MCF 10A (cell line): Measurements from ENCODE around the gene NDOR1. TPM values are rescaled to one million over a fixed set of nuclear protein-coding genes. Genes with fewer than 3 reads are reported as not detected.

ENCODE experiments used
- BruUV-seq: library from RNA; stranded (reverse); fragments of 400-500 nt; replicated peaks from 2 replicates; lab custom pipeline; 2021; lab: Mats Ljungman, UMichigan
- CTCF ChIA-PET: fragments of 300-600 bp; sonication (Branson Sonifier 250); formaldehyde crosslinking; extraction: SDS; loops from one replicate; lab custom pipeline; 2021; ENCODE audit warnings: antibody characterized with exemption, inconsistent platforms; lab: Yijun Ruan, JAX
- POLR2A ChIA-PET: fragments of 300-600, 350-650 bp; sonication (Branson Sonifier 250); formaldehyde crosslinking; extraction: SDS; loops from one replicate; lab custom pipeline; 2020; ENCODE audit warnings: antibody characterized with exemption, inconsistent platforms; lab: Yijun Ruan, JAX
- DNase-seq: peaks from one replicate; pipeline ENCODE4 v3.0.0-alpha.2; 2018; ENCODE audit not compliant: unreplicated experiment
- H3K27ac Mint-ChIP-seq: one replicate; pipeline ENCODE4 v1.8.0; 2022; ENCODE audit warnings: mild to moderate bottlenecking, low read depth, mixed read lengths; ENCODE audit not compliant: unreplicated experiment
- H3K27me3 Mint-ChIP-seq: one replicate; pipeline ENCODE4 v1.8.0; 2022; ENCODE audit warnings: mixed read lengths; ENCODE audit not compliant: insufficient read depth, unreplicated experiment
- H3K36me3 Mint-ChIP-seq: one replicate; pipeline ENCODE4 v1.8.0; 2022; ENCODE audit warnings: mild to moderate bottlenecking, moderate library complexity, mixed read lengths; ENCODE audit not compliant: insufficient read depth, unreplicated experiment
- H3K4me1 Mint-ChIP-seq: one replicate; pipeline ENCODE4 v1.8.0; 2022; ENCODE audit warnings: mixed read lengths; ENCODE audit not compliant: insufficient read depth, unreplicated experiment
- H3K4me3 Mint-ChIP-seq: one replicate; pipeline ENCODE4 v1.8.0; 2022; ENCODE audit warnings: mild to moderate bottlenecking, moderate library complexity, mixed read lengths; ENCODE audit not compliant: unreplicated experiment
- H3K9me3 Mint-ChIP-seq: one replicate; pipeline ENCODE4 v1.8.0; 2022; ENCODE audit warnings: mixed read lengths; ENCODE audit not compliant: unreplicated experiment
- CTCF ChIP-seq: fragments of 200-600 bp; IDR thresholded peaks from one replicate; pipeline ENCODE4 v1.8.0; 2022; ENCODE audit warnings: antibody characterized with exemption, mild to moderate bottlenecking; ENCODE audit not compliant: unreplicated experiment
- intact Hi-C: fragments of 100-400 bp; cut with micrococcal nuclease; formaldehyde crosslinking; loops from 2 replicates; pipeline ENCODE4 v1.14.1; 2022
- total RNA-seq: library from RNA; stranded (reverse); gene quantifications from 2 replicates; pipeline ENCODE4 v1.2.3, GENCODE V29; 2022

Gene NDOR1
- total RNA-seq, 1 experiment from 2014 or later: 18.0 TPM

- TF ChIP-seq CTCF: no peak
- Mint-ChIP-seq H3K4me1 (peaks cover 5% of the 10 kb centered on the region), H3K27ac (no peak overlapping the region), H3K36me3 (peaks cover 12% of the 10 kb centered on the region), H3K9me3 (no peaks in the 10 kb centered on the region), H3K27me3 (no peaks in the 10 kb centered on the region), H3K4me3 (no peak overlapping the region)
- CTCF ChIA-PET: interaction anchor here (0.9 to 1.0 kb wide), 2 partner anchors 18 to 23 kb away, joined by 3 to 4 read pairs; no protein-coding TSS in a partner anchor
- no peak for DNase-seq
- intact Hi-C loops: no loop called here
- POLR2A ChIA-PET: interaction anchor here (1.7 to 1.9 kb wide), 3 partner anchors 10 to 30 kb away, joined by 5 to 7 read pairs (median 5); partner anchors contain the start of genes NDOR1, SSNA1 and TMEM203
- BruUV-seq: no TSS peak
Measured at GRCh38 chr9:137218754-137219271, 13.3 kb downstream of the NDOR1 start.

- Mint-ChIP-seq H3K27me3 (no peaks in the 10 kb centered on the region), H3K4me3 (no peak overlapping the region), H3K9me3 (no peaks in the 10 kb centered on the region), H3K4me1 (peaks cover 5% of the 10 kb centered on the region), H3K27ac (no peak overlapping the region), H3K36me3 (peaks cover 9% of the 10 kb centered on the region)
- CTCF ChIA-PET: interaction anchor here (0.8 to 0.9 kb wide), 2 partner anchors 17 kb away, joined by 4 read pairs; no protein-coding TSS in a partner anchor
- intact Hi-C loops: loop anchor here (10.0 kb wide), 2 partner anchors 45 to 175 kb away; partner anchors contain the start of genes LRRC26, NPDC1 and TMEM210
- TF ChIP-seq CTCF: no peak
- no TSS peak for BruUV-seq
- POLR2A ChIA-PET: interaction anchor here (0.6 to 1.9 kb wide), 6 partner anchors 11 to 90 kb away, joined by 3 to 7 read pairs (median 4); partner anchors contain the start of genes NDOR1, TMEM203 and TPRN
- no peak for DNase-seq
Measured at GRCh38 chr9:137219757-137220316, 14.3 kb downstream of the NDOR1 start.

- Mint-ChIP-seq H3K9me3 (no peaks in the 10 kb centered on the region), H3K4me1 (peaks cover 5% of the 10 kb centered on the region), H3K27ac (no peak overlapping the region), H3K36me3 (peaks cover 5% of the 10 kb centered on the region), H3K4me3 (peak overlapping the region; percentile 12), H3K27me3 (no peaks in the 10 kb centered on the region)
- no peak for DNase-seq
- ChIA-PET POLR2A (interaction anchor here (0.6 to 1.9 kb wide), 6 partner anchors 15 to 91 kb away, joined by 3 to 5 read pairs (median 4); partner anchors contain the start of genes NDOR1, TMEM203 and TPRN), CTCF (interaction anchor here (0.7 to 0.8 kb wide), 2 partner anchors 16 to 274 kb away, joined by 3 to 4 read pairs; no protein-coding TSS in a partner anchor)
- no TSS peak for BruUV-seq
- no peak for TF ChIP-seq CTCF
- intact Hi-C loops: loop anchor here (10.0 kb wide), 2 partner anchors 46 to 176 kb away; partner anchors contain the start of genes LRRC26, NPDC1 and TMEM210
Measured at GRCh38 chr9:137220317-137221094, 15.0 kb downstream of the NDOR1 start.
